CD4-positive, alpha-beta memory T cell (primary cell): ENCODE data around the gene MACROD2. TPM values are rescaled to one million over a fixed set of nuclear protein-coding genes. Genes with fewer than 3 reads are reported as not detected.
"Not testable (repeated sequence)": the region's sequence is repeated elsewhere in the genome, so short reads cannot be mapped to it uniquely, and the experiment has no call there.

Experiments used
- CTCF ChIA-PET: fragments of 350-600 bp; sonication (Branson Sonifier 250); formaldehyde crosslinking; loops from one replicate; lab custom pipeline; 2021; ENCODE audit warnings: inconsistent platforms; ENCODE audit not compliant: partially characterized antibody; lab: Charles Lee
- POLR2A ChIA-PET: fragments of 350-600 bp; sonication (Branson Sonifier 250); formaldehyde crosslinking; loops from one replicate; lab custom pipeline; 2021; ENCODE audit not compliant: partially characterized antibody; lab: Charles Lee
- DNase-seq, 5 donors: peaks; one replicate each; pipeline versions ENCODE4 v3.0.0 to v3.0.0-alpha.2; 2020 to 2022; ENCODE audit warnings: mixed read lengths in 1 of 5
- H3K27ac ChIP-seq: one replicate; pipeline ENCODE4 v1.7.0; 2013; ENCODE audit warnings: low read depth, low read length
- H3K27me3 ChIP-seq: 2 replicates; pipeline ENCODE4 v1.7.0; 2013; ENCODE audit warnings: mild to moderate bottlenecking, low read length, moderate library complexity; ENCODE audit not compliant: insufficient read depth
- H3K36me3 ChIP-seq: 2 replicates; pipeline ENCODE4 v1.7.0; 2013; ENCODE audit warnings: mild to moderate bottlenecking, low read length, moderate library complexity; ENCODE audit not compliant: insufficient read depth
- H3K4me1 ChIP-seq: 2 replicates; pipeline ENCODE4 v1.7.0; 2013; ENCODE audit warnings: mild to moderate bottlenecking, low read length, moderate library complexity; ENCODE audit not compliant: insufficient read depth
- H3K4me3 ChIP-seq, 2 donors: one replicate each; pipeline ENCODE4 v1.7.0; 2013; ENCODE audit warnings: low read length in 2 of 2, mild to moderate bottlenecking in 1 of 2
- H3K9me3 ChIP-seq, 2 donors: one replicate each; pipeline ENCODE4 v1.7.0; 2013; ENCODE audit warnings: low read length in 2 of 2, control low read depth in 1 of 2; ENCODE audit not compliant: control insufficient read depth in 1 of 2
- H3K27ac Mint-ChIP-seq, 7 donors: one replicate each; pipeline ENCODE4 v1.8.0; 2020 to 2021; ENCODE audit warnings: mixed read lengths in 7 of 7, mild to moderate bottlenecking in 6 of 7, inconsistent platforms in 3 of 7, moderate library complexity in 3 of 7
- H3K27me3 Mint-ChIP-seq, 2 donors: one replicate each; pipeline ENCODE4 v1.8.0; 2020 to 2021; ENCODE audit warnings: mixed read lengths in 2 of 2
- H3K36me3 Mint-ChIP-seq, 2 donors: one replicate each; pipeline ENCODE4 v1.8.0; 2020 to 2021; ENCODE audit warnings: mixed read lengths in 2 of 2, inconsistent platforms in 1 of 2, mild to moderate bottlenecking in 1 of 2
- H3K4me1 Mint-ChIP-seq, 4 donors: one replicate each; pipeline ENCODE4 v1.8.0; 2020 to 2021; ENCODE audit warnings: mixed read lengths in 4 of 4, mild to moderate bottlenecking in 1 of 4
- H3K4me3 Mint-ChIP-seq, 8 donors: one replicate each; pipeline ENCODE4 v1.8.0; 2020 to 2021; ENCODE audit warnings: mixed read lengths in 8 of 8, mild to moderate bottlenecking in 7 of 8, moderate library complexity in 6 of 8, inconsistent platforms in 3 of 8
- H3K9me3 Mint-ChIP-seq, 8 donors: one replicate each; pipeline ENCODE4 v1.8.0; 2020 to 2021; ENCODE audit warnings: mixed read lengths in 8 of 8, mild to moderate bottlenecking in 5 of 8, inconsistent platforms in 3 of 8, moderate library complexity in 1 of 8
- intact Hi-C: fragments of 100-400 bp; cut with micrococcal nuclease; formaldehyde crosslinking; loops from one replicate; pipeline ENCODE4 v1.15.1; 2023
- polyA plus RNA-seq, 2 donors: library from polyadenylated mRNA; unstranded; fragments of 300-500 nt; fragmentation: Illumina TruSeq; gene quantifications; one replicate each; pipeline ENCODE4 v1.2.3, GENCODE V29; 2021
- total RNA-seq, 2 experiments: library from RNA; stranded (reverse); gene quantifications; one replicate each; pipeline ENCODE4 v1.2.3, GENCODE V29; 2021

MACROD2 gene
- total and polyA plus RNA-seq, 4 experiments from 2014 or later, result not detected

DNA sequence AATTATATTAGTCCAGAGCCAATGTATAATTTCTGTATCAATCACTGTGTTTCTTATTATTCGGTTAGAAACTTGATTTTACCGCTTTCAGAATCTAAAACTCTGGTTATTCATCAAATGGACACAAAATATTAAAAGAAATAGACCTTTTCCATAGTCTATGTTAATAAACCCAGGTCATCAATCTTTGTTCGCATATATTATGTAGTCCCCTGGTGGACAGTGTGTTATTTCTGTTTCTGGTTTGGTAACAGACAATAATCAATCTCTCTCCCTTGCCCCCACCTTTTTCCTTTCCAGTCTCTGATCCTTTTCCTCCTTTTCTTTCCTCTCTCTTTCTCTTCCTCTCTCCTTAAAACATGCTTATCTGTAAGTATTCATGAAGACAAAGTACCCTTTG is 203.1 kb downstream of the MACROD2 start:
- POLR2A ChIA-PET, result no interaction called here

DNA sequence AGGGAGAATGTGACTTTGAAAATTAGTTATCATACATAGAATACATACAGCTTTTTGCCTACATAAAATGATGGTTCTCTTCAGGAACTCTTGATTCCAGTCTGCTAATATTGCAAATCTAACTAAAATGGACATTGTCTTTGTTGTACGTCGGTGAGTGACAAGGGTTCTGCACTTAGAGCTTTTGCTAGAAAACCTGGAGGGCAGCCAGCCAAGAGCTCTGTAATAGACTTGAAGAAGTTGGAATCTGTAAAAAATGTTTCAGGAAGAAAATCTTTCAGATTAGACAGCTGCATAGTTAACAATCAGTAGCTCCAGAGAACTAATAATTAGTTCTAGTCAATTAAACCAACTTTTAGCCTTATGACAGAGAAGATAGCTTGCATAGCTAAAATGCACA is 203.8 kb downstream of the MACROD2 start:
- Mint-ChIP-seq H3K27ac (no peak overlapping the region), H3K27me3 (no peaks in the 10 kb centered on the region), H3K4me1 (no peaks in the 10 kb centered on the region), H3K9me3 (peaks cover 0 to 25% (median 10%) of the 10 kb centered on the region in 8 donors), H3K36me3 (no peaks in the 10 kb centered on the region), H3K4me3 (no peak overlapping the region)
- no peaks in the 10 kb centered on the region for H3K4me1 ChIP-seq
- ChIA-PET POLR2A (no interaction called here), CTCF (no interaction called here)
- DNase-seq, result no peak
- no peak overlapping the region for H3K4me3 ChIP-seq
- H3K9me3 ChIP-seq, result no peaks in the 10 kb centered on the region
- intact Hi-C loops, result no loop called here
- no peaks in the 10 kb centered on the region for H3K36me3 ChIP-seq
- no peak overlapping the region for H3K27ac ChIP-seq
- H3K27me3 ChIP-seq, result no peaks in the 10 kb centered on the region

More for the DNA sequence above, 203.1 kb downstream of the MACROD2 start:
- Mint-ChIP-seq H3K4me1 (no peaks in the 10 kb centered on the region), H3K27me3 (no peaks in the 10 kb centered on the region), H3K36me3 (no peaks in the 10 kb centered on the region), H3K9me3 (peaks cover 2 to 24% (median 11%) of the 10 kb centered on the region in 8 donors), H3K27ac (no peak overlapping the region), H3K4me3 (no peak overlapping the region)
- H3K27me3 ChIP-seq, result no peaks in the 10 kb centered on the region
- no peak overlapping the region for H3K27ac ChIP-seq
- no peaks in the 10 kb centered on the region for H3K36me3 ChIP-seq
- no peak overlapping the region for H3K4me3 ChIP-seq
- intact Hi-C loops, result no loop called here
- H3K4me1 ChIP-seq, result no peaks in the 10 kb centered on the region
- CTCF ChIA-PET, result no interaction called here
- H3K9me3 ChIP-seq, result no peaks in the 10 kb centered on the region
- no peak for DNase-seq

DNA sequence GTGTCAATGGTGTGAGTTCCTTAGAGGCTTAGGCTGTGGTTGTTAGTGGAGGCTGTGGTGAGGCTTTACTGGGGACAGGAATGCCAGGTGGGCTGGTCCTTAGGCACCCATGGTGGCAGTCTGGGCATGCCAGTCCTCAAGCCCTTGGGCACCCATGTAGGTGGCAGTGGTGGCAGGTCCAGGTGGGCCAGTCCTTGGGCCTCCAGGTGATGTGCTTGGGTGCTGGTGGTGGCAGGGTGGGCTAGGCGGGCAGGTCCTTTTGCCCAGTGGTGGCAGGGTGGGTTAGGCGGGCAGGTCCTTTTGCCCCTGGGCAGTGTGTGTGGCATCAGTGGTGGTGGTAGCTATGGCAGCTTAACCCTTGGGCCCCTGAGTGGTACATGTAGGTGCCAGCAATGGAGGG is 208.3 kb downstream of the MACROD2 start:
- H3K4me1 ChIP-seq, result no peaks in the 10 kb centered on the region
- H3K4me1 Mint-ChIP-seq, result no peaks in the 10 kb centered on the region
- H3K27me3 ChIP-seq, result no peaks in the 10 kb centered on the region
- H3K27me3 Mint-ChIP-seq, result no peaks in the 10 kb centered on the region
- peaks cover 0 to 6% of the 10 kb centered on the region in 2 donors for H3K9me3 ChIP-seq
- no peak overlapping the region for H3K4me3 ChIP-seq
- H3K9me3 Mint-ChIP-seq, result peaks cover 0 to 21% (median 12%) of the 10 kb centered on the region in 8 donors
- ChIA-PET CTCF (no interaction called here), POLR2A (no interaction called here)
- H3K4me3 Mint-ChIP-seq, result no peak overlapping the region
- H3K36me3 Mint-ChIP-seq, result no peaks in the 10 kb centered on the region
- H3K27ac ChIP-seq, result no peak overlapping the region
- H3K27ac Mint-ChIP-seq, result no peak overlapping the region
- intact Hi-C loops, result no loop called here
- no peaks in the 10 kb centered on the region for H3K36me3 ChIP-seq
- DNase-seq, result no peak

- H3K4me3 Mint-ChIP-seq, result no peak overlapping the region
- intact Hi-C loops, result no loop called here
- no peaks in the 10 kb centered on the region for H3K36me3 Mint-ChIP-seq
- POLR2A ChIA-PET, result no interaction called here
- Histone ChIP-seq H3K27ac (no peak overlapping the region), H3K27me3 (no peaks in the 10 kb centered on the region), H3K9me3 (peaks cover 0 to 6% of the 10 kb centered on the region in 2 donors), H3K36me3 (no peaks in the 10 kb centered on the region), H3K4me1 (no peaks in the 10 kb centered on the region), H3K4me3 (no peak overlapping the region)
- no peaks in the 10 kb centered on the region for H3K27me3 Mint-ChIP-seq
- CTCF ChIA-PET, result no interaction called here
- peaks cover 0 to 26% (median 6%) of the 10 kb centered on the region in 8 donors for H3K9me3 Mint-ChIP-seq
- H3K27ac Mint-ChIP-seq, result no peak overlapping the region
- no peaks in the 10 kb centered on the region for H3K4me1 Mint-ChIP-seq
- no peak for DNase-seq
Observed at GRCh38 chr20:14207591-14207990, 212.3 kb downstream of the MACROD2 start.

GRCh38 chr20:14208956-14209355 is 213.6 kb downstream of the MACROD2 start:
- POLR2A ChIA-PET, result no interaction called here
- H3K27me3 Mint-ChIP-seq, result no peaks in the 10 kb centered on the region
- Histone ChIP-seq H3K36me3 (no peaks in the 10 kb centered on the region), H3K27me3 (no peaks in the 10 kb centered on the region), H3K4me3 (no peak overlapping the region), H3K4me1 (no peaks in the 10 kb centered on the region), H3K27ac (no peak overlapping the region), H3K9me3 (peaks cover 0 to 6% of the 10 kb centered on the region in 2 donors)
- no peak overlapping the region for H3K27ac Mint-ChIP-seq
- no peak overlapping the region for H3K4me3 Mint-ChIP-seq
- H3K9me3 Mint-ChIP-seq, result peaks cover 2 to 22% (median 6%) of the 10 kb centered on the region in 8 donors
- DNase-seq, result no peak
- CTCF ChIA-PET, result no interaction called here
- no peaks in the 10 kb centered on the region for H3K36me3 Mint-ChIP-seq
- intact Hi-C loops, result no loop called here
- no peaks in the 10 kb centered on the region for H3K4me1 Mint-ChIP-seq

- CTCF ChIA-PET, result no interaction called here
Observed at GRCh38 chr20:14210146-14210545, 214.8 kb downstream of the MACROD2 start.

DNA sequence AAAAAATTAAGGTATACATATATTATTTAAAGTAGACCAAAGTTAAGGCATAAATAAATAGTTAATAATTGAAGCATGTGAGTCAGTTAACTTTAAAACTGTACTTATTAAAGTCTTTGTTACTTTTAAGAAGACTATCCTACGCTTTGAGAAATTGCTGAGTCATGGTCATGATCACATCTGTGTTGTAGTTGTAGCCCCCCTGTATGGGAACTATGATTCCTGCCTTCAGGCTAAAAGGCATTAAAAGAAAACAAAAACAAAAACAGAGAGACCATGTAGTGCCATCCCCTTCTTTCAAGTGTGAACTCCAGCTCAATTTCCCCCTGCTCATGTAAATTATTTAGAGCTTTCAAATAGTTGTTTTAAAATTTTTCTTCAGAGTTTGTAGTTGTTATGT is 218.7 kb downstream of the MACROD2 start:
- H3K27ac Mint-ChIP-seq, result no peak overlapping the region
- Histone ChIP-seq H3K36me3 (no peaks in the 10 kb centered on the region), H3K9me3 (no peaks in the 10 kb centered on the region), H3K27me3 (no peaks in the 10 kb centered on the region), H3K4me3 (no peak overlapping the region), H3K27ac (no peak overlapping the region), H3K4me1 (no peaks in the 10 kb centered on the region)
- peaks cover 2 to 26% (median 10%) of the 10 kb centered on the region in 8 donors for H3K9me3 Mint-ChIP-seq
- no peaks in the 10 kb centered on the region for H3K27me3 Mint-ChIP-seq
- H3K4me3 Mint-ChIP-seq, result no peak overlapping the region
- DNase-seq, result no peak
- intact Hi-C loops, result no loop called here
- no peaks in the 10 kb centered on the region for H3K4me1 Mint-ChIP-seq
- ChIA-PET POLR2A (no interaction called here), CTCF (no interaction called here)
- H3K36me3 Mint-ChIP-seq, result no peaks in the 10 kb centered on the region

More at GRCh38 chr20:14210146-14210545, 214.8 kb downstream of the MACROD2 start:
- intact Hi-C loops, result no loop called here
- H3K4me1 ChIP-seq, result no peaks in the 10 kb centered on the region
- Mint-ChIP-seq H3K4me3 (no peak overlapping the region), H3K9me3 (peaks cover 2 to 22% (median 5%) of the 10 kb centered on the region in 8 donors), H3K36me3 (no peaks in the 10 kb centered on the region), H3K27ac (no peak overlapping the region), H3K27me3 (no peaks in the 10 kb centered on the region), H3K4me1 (no peaks in the 10 kb centered on the region)
- DNase-seq, result no peak
- H3K9me3 ChIP-seq, result peaks cover 0 to 6% of the 10 kb centered on the region in 2 donors
- H3K4me3 ChIP-seq, result no peak overlapping the region
- no peak overlapping the region for H3K27ac ChIP-seq
- POLR2A ChIA-PET, result no interaction called here
- H3K36me3 ChIP-seq, result no peaks in the 10 kb centered on the region
- H3K27me3 ChIP-seq, result no peaks in the 10 kb centered on the region

DNA sequence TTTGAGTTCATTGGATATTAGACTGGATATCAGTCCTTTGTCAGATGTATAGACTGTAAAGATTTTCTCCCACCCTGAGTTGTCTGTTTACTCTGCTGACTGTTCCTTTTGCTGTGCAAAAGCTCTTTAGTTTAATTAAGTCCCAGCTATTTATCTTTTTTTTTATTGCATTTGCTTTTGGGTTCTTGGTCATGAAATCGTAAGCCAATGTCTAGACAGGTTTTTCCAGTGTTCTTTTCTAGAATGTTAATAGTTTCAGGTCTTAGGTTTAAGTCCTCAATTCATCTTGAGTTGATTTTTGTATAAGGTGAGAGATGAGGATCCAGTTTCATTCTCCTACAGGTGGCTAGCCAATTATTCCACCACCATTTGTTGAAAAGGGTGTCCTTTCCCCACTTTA is 220.6 kb downstream of the MACROD2 start:
- H3K27ac Mint-ChIP-seq, H3K27me3 ChIP-seq, H3K36me3 Mint-ChIP-seq, H3K4me3 ChIP-seq, H3K4me3 Mint-ChIP-seq, POLR2A ChIA-PET, intact Hi-C loops, H3K27me3 Mint-ChIP-seq, DNase-seq, CTCF ChIA-PET, H3K36me3 ChIP-seq, H3K27ac ChIP-seq, H3K9me3 ChIP-seq, H3K4me1 ChIP-seq, H3K4me1 Mint-ChIP-seq: not testable (repeated sequence)
- H3K9me3 Mint-ChIP-seq, result peaks cover 4 to 30% (median 14%) of the 10 kb centered on the region in 8 donors
